A172 (cell line): ENCODE measurements around the gene FOXJ1. TPM values are rescaled to one million over a fixed set of nuclear protein-coding genes. Genes with fewer than 3 reads are reported as not detected.
A peak's percentile ranks its signal among the peaks of the same experiment; 100 is the strongest.
"Not testable (repeated sequence)": the region's sequence is repeated elsewhere in the genome, so short reads cannot be mapped to it uniquely, and the experiment has no call there.

Source experiments
- DNase-seq: peaks from one replicate; pipeline ENCODE4 v3.0.0-alpha.2; 2015; ENCODE audit warnings: low spot score
- total RNA-seq: library from RNA; depleted of rRNA; stranded (reverse); fragments of >200 nt; shearing (Covaris generic); gene quantifications from 2 replicates; pipeline ENCODE4 v1.2.3, GENCODE V29; 2014; rRNA removed

Gene FOXJ1, protein sequence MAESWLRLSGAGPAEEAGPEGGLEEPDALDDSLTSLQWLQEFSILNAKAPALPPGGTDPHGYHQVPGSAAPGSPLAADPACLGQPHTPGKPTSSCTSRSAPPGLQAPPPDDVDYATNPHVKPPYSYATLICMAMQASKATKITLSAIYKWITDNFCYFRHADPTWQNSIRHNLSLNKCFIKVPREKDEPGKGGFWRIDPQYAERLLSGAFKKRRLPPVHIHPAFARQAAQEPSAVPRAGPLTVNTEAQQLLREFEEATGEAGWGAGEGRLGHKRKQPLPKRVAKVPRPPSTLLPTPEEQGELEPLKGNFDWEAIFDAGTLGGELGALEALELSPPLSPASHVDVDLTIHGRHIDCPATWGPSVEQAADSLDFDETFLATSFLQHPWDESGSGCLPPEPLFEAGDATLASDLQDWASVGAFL
- not detected in 2 replicates for total RNA-seq

- peak; percentile 65 for DNase-seq
Measured at GRCh38 chr17:76141212-76142038, at the start of gene FOXJ1. Gene FOXJ1 (minus strand): TSS chr17:76141245. CDS start chr17:76140395, 850 bp downstream.

- DNase-seq = no peak
Measured at GRCh38 chr17:76189741-76190140, 48.7 kb upstream of the FOXJ1 start.

- DNase-seq = no peak
Measured at GRCh38 chr17:76189247-76189646, 48.2 kb upstream of the FOXJ1 start.

GRCh38 chr17:76188213-76189016 is 47.4 kb upstream of the FOXJ1 start:
- no peak for DNase-seq

- DNase-seq = not testable (repeated sequence)
Measured at GRCh38 chr17:76186774-76187173, 45.7 kb upstream of the FOXJ1 start.

DNA sequence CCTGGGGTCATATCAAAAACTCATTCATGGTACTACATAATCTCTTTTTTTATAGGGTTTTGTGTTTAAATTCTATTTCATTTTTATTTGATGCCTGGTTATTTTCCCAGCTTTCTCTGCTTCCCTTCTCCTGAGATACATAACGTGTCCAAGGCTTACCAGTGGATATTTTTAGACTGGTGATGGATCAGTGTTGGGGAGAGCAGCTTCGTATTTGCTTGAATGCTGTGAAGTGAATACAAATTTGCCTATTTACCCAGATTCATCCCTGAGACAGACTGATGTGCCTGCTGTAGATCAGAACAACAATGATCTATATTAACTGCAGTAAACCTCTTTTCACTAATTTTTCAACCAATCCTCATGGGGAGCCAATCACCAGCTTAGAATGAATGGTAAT is 43.2 kb upstream of the FOXJ1 start:
- DNase-seq = no peak

DNA sequence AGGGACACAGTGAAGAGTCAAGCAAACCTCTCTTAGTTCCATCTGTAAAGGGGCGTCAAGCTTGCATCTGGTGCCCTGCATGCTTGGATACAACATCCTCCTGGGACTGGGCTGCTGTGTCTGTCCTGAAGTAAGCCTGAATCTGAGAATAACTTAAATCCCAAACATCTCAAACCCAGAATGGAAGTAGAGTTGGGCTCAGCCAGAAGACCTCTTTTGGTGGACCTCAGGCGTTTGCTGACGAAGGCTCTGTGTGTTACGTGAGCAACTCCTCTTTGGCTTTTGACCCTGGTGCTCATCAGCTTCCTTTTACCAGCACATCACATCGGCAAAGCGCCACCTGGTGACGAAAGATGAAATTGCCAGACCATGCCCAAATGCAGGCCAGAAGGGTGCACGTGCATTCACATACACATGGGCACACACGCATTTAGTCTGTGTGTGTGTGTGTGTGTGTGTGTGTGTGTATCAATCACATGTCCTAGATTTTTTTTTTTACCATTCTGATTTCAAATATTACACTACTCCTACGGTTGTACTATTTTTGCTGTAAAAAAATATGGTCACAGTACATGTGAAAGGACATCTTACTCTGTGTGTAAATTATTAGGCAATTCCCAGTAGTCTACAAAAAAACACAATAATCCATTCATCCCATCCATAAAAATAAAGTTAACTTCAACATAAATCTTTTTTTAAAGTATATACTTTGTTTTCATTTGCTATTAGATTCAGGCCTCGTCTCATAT is 41.1 kb upstream of the FOXJ1 start:
- DNase-seq = peak; percentile 82

GRCh38 chr17:76179496-76180467 is 38.7 kb upstream of the FOXJ1 start:
- DNase-seq = no peak

GRCh38 chr17:76178124-76178523 is 37.1 kb upstream of the FOXJ1 start:
- DNase-seq = no peak

DNA sequence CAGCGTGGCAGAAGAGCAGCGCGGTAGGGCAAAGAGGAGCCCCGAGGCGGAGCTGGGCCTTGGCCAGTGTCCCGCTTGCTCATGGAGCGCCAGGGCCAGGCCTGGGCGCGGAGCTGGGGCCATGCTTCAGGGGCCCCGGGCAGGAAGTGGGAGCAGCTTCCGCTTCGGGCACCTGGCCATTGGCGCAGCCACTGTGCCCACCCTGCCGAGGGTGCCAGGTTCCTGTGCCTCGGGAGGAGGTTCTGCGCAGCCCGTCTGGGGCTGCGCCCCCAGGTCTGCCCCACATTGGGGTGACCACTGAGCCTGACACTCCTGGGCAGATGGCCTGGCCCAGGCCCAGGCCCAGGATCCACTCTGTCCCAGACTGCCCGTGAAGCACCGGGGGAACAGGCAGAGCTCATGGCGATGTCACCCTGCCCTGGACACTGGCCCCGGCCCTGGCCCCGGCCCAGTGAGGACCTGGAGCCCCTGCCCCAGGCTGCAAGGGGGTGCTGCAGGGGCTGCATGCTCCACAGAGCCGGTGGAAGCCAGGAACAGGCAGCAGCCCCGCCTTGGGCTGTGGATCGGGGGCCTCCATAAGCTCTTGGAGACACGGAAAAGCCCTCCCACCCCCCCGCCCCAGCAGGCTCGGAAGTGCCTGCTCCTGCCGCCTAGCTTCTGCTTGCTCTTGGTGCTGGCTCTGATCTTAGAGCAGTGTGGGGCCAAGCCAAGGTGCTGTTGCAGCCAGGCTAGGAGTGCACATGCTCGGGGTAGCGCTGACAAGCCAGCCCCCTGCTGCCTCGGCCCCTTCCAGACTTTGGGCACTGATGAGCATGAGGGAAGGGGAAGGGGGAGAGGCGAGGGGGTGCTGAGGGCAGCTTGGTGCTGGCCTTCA is 35.9 kb upstream of the FOXJ1 start:
- DNase-seq = no peak

GRCh38 chr17:76174037-76174436 is 33.0 kb upstream of the FOXJ1 start:
- no peak for DNase-seq

GRCh38 chr17:76173474-76173873 is 32.4 kb upstream of the FOXJ1 start:
- DNase-seq = no peak

- no peak for DNase-seq
Measured at GRCh38 chr17:76171706-76172105, 30.7 kb upstream of the FOXJ1 start.

- no peak for DNase-seq
Measured at GRCh38 chr17:76170114-76170513, 29.1 kb upstream of the FOXJ1 start.

DNA sequence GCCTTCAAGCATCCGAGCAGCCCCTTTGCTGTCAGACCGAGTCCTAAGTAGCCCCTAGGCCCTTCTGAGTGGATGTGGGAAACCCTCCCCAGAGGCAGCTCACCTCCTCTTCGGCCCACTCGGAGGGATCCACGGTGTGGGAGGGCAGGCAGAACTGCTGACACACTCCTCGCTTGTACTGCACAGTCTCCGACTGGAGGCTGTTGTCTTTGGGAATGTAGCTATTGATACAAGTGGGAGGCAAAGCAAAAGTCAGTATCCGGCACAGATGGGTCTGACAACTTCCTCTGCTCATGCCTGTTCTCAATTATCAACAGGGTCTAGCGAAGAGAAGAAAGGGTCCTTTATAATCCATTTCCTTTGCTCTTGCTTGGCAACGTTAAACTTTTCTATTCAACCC is 25.9 kb upstream of the FOXJ1 start:
- DNase-seq = no peak

DNA sequence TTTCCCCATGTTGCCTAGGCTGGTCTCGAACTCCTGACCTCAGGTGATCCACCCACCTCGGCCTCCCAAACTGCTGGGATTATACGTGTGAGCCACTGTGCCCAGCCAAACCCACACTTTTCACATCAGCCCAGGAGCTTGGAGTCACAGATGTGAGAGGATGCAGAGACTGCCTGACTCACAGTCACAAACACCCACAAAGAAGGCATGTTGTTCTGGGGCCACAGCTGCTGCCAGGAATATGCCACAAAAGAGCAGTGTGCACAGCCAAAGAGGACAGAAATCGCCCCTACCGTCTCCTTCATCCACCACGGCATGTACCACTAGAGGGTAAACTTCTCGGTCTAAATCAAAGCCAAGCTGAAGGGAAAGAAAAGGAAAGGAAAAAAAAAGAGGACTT is 25.1 kb upstream of the FOXJ1 start:
- DNase-seq = no peak

DNA sequence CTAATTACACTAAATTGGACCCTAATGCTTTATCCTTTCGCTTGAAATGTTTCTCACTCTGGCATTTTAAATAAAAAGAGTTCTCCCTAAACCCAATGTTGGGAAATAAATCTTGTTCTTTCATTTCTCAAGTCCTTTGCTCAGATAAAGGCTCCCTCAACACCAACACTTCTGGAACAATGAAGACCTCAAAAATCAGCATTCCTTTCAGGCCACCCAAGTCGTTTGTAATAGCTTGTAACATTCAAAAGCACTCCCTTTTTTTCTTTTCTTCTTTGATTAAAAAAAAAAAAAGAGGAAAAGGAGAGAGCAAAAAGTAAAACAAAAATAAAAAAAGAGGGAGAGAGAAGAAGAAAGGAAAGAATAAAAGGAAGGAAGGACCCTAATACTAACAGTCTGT is 23.3 kb upstream of the FOXJ1 start:
- DNase-seq = no peak

DNA sequence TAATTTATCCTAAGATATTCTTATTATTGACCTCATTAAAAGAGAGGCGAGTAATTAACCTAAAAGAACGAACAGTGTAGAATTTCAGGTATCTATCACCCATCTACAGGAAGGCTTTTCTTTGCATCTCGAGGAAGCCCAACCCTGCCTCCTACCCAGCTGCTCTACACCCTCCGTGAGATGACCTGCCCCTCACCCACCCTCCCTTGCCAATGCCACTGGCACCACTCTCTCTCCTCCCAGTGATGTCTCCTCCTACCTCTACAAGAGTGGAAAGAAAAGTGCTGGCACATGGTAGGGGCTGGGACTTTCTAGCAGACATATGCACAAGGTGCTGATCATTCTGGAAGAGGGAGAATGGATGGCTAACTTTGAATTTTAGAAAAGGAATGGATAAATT is 22.9 kb upstream of the FOXJ1 start:
- no peak for DNase-seq

- DNase-seq = no peak
Measured at GRCh38 chr17:76161619-76162266, 20.7 kb upstream of the FOXJ1 start.
